Hepatocyte (in vitro differentiated cells): ENCODE results near the gene ENOX1. TPM values are rescaled to one million over a fixed set of nuclear protein-coding genes. Genes with fewer than 3 reads are reported as not detected.

ENCODE experiments used
- DNase-seq: peaks from one replicate; pipeline ENCODE4 v3.0.0-alpha.2; 2016; ENCODE audit warnings: low spot score
- H2AFZ ChIP-seq: fragments of 200-600 bp; sonication (generic); 2 replicates; pipeline ENCODE4 v1.6.0; 2016; ENCODE audit warnings: antibody characterized with exemption, mild to moderate bottlenecking
- H3K27ac ChIP-seq: fragments of 200-600 bp; sonication (generic); 2 replicates; pipeline ENCODE4 v1.5.1; 2016; ENCODE audit warnings: mild to moderate bottlenecking
- H3K27me3 ChIP-seq: fragments of 200-600 bp; sonication (generic); 2 replicates; pipeline ENCODE4 v1.6.1; 2016
- H3K36me3 ChIP-seq: fragments of 200-600 bp; sonication (generic); replicated peaks from 2 replicates; pipeline ENCODE4 v1.5.1; 2016; ENCODE audit warnings: low read depth; ENCODE audit not compliant: insufficient read depth
- H3K4me1 ChIP-seq: fragments of 200-600 bp; sonication (generic); 2 replicates; pipeline ENCODE4 v1.5.1; 2016; ENCODE audit warnings: mild to moderate bottlenecking, moderate library complexity; ENCODE audit not compliant: insufficient read depth
- H3K4me2 ChIP-seq: fragments of 200-600 bp; sonication (generic); 2 replicates; pipeline ENCODE4 v1.6.0; 2016
- H3K4me3 ChIP-seq: fragments of 200-600 bp; sonication (generic); 2 replicates; pipeline ENCODE4 v1.5.1; 2016; ENCODE audit warnings: mild to moderate bottlenecking
- H3K79me2 ChIP-seq: fragments of 200-600 bp; sonication (generic); 2 replicates; pipeline ENCODE4 v1.6.0; 2017; ENCODE audit warnings: mild to moderate bottlenecking
- H3K9me2 ChIP-seq: fragments of 200-600 bp; sonication (generic); replicated peaks from 2 replicates; pipeline ENCODE4 v1.6.0; 2017; ENCODE audit warnings: mild to moderate bottlenecking; ENCODE audit not compliant: insufficient read depth
- H3K9me3 ChIP-seq: fragments of 200-600 bp; sonication (generic); 2 replicates; pipeline ENCODE4 v1.5.1; 2016; ENCODE audit warnings: low read depth, mild to moderate bottlenecking
- H4K20me1 ChIP-seq: fragments of 200-600 bp; sonication (generic); 2 replicates; pipeline ENCODE4 v1.6.0; 2016; ENCODE audit warnings: mild to moderate bottlenecking; ENCODE audit not compliant: insufficient read depth, poor library complexity, severe bottlenecking
- CTCF ChIP-seq: fragments of 200-600 bp; sonication (generic); IDR thresholded peaks from 2 replicates; pipeline ENCODE4 v1.5.1; 2016; ENCODE audit warnings: antibody characterized with exemption, mild to moderate bottlenecking; ENCODE audit not compliant: poor library complexity
- EZH2 ChIP-seq: fragments of 200-600 bp; sonication (generic); IDR thresholded peaks from 2 replicates; pipeline ENCODE4 v1.6.1; 2016; ENCODE audit warnings: antibody characterized with exemption, mild to moderate bottlenecking, borderline replicate concordance
- EZH2phosphoT487 ChIP-seq: fragments of 200-600 bp; sonication (generic); IDR thresholded peaks from one replicate; pipeline ENCODE4 v1.6.1; 2018; ENCODE audit warnings: antibody characterized with exemption, mild to moderate bottlenecking, low read depth, moderate library complexity; ENCODE audit not compliant: unreplicated experiment, severe bottlenecking
- WGBS: methylation state at CpG from one replicate; pipeline ENCODE4 v1.1.6; 2016; ENCODE audit warnings: low lambda C conversion rate; ENCODE audit errors: missing lambda C conversion rate; 5-methylcytosine and 5-hydroxymethylcytosine counted together
- polyA plus RNA-seq: library from polyadenylated mRNA; unstranded; fragments of >200 nt; fragmentation: Nextera tagmentation; extraction: Ambion mirVana; gene quantifications from 2 replicates; pipeline ENCODE4 v1.2.1, GENCODE V29; 2016
- total RNA-seq: library from RNA; depleted of rRNA; stranded (reverse); fragments of >200 nt; gene quantifications from 2 replicates; pipeline ENCODE4 v1.2.3, GENCODE V29; 2014

The ENOX1 gene
- total and polyA plus RNA-seq, 2 experiments from 2014 or later = 2.4 to 4.0 TPM

- peak overlapping the region; percentile 35 for H3K4me2 ChIP-seq
- no peak overlapping the region for H2AFZ ChIP-seq
Measured at GRCh38 chr13:43368003-43368402, 418.8 kb downstream of the ENOX1 start.

GRCh38 chr13:43365039-43365344 is 421.8 kb downstream of the ENOX1 start:
- H3K79me2 ChIP-seq = no peaks in the 10 kb centered on the region
- no peaks in the 10 kb centered on the region for H3K9me3 ChIP-seq
- H3K4me2 ChIP-seq = no peak overlapping the region
- no peak for TF ChIP-seq EZH2
- no peak for TF ChIP-seq CTCF
- no peak for TF ChIP-seq EZH2phosphoT487
- peak overlapping the region; percentile 35 for H3K27ac ChIP-seq
- no peak overlapping the region for H3K4me3 ChIP-seq
- H3K4me1 ChIP-seq = peaks cover 32% of the 10 kb centered on the region
- H3K27me3 ChIP-seq = no peaks in the 10 kb centered on the region
- no peak overlapping the region for H2AFZ ChIP-seq
- WGBS = 64% methylated on average over 3 of the region's 3 CpGs
- no peak for DNase-seq
- H4K20me1 ChIP-seq = no peaks in the 10 kb centered on the region
- H3K36me3 ChIP-seq = no peaks in the 10 kb centered on the region
- H3K9me2 ChIP-seq = no peaks in the 10 kb centered on the region

More at GRCh38 chr13:43368003-43368402, 418.8 kb downstream of the ENOX1 start:
- H4K20me1 ChIP-seq = no peaks in the 10 kb centered on the region
- TF ChIP-seq EZH2 = no peak
- TF ChIP-seq CTCF = no peak
- no peak for TF ChIP-seq EZH2phosphoT487
- H3K36me3 ChIP-seq = no peaks in the 10 kb centered on the region
- H3K27me3 ChIP-seq = no peaks in the 10 kb centered on the region
- 3% methylated on average over 3 of the region's 3 CpGs for WGBS
- peaks cover 24% of the 10 kb centered on the region for H3K4me1 ChIP-seq
- DNase-seq = peak; percentile 22
- H3K9me2 ChIP-seq = no peaks in the 10 kb centered on the region
- H3K9me3 ChIP-seq = no peaks in the 10 kb centered on the region
- H3K27ac ChIP-seq = peak overlapping the region; percentile 48
- H3K79me2 ChIP-seq = no peaks in the 10 kb centered on the region
- no peak overlapping the region for H3K4me3 ChIP-seq

GRCh38 chr13:43364210-43365038 is 422.3 kb downstream of the ENOX1 start:
- DNase-seq = no peak
- no peaks in the 10 kb centered on the region for H3K9me2 ChIP-seq
- H4K20me1 ChIP-seq = no peaks in the 10 kb centered on the region
- peak overlapping the region; percentile 43 for H3K4me2 ChIP-seq
- H3K27me3 ChIP-seq = no peaks in the 10 kb centered on the region
- no peak overlapping the region for H3K4me3 ChIP-seq
- H3K9me3 ChIP-seq = no peaks in the 10 kb centered on the region
- H2AFZ ChIP-seq = peak overlapping the region; percentile 28
- H3K4me1 ChIP-seq = peaks cover 33% of the 10 kb centered on the region
- peak overlapping the region; percentile 35 for H3K27ac ChIP-seq
- H3K79me2 ChIP-seq = no peaks in the 10 kb centered on the region
- 68% methylated on average over 10 of the region's 10 CpGs for WGBS
- no peak for TF ChIP-seq EZH2phosphoT487
- TF ChIP-seq CTCF = no peak
- no peak for TF ChIP-seq EZH2
- H3K36me3 ChIP-seq = no peaks in the 10 kb centered on the region
